Cardiac fibroblast (primary cell): Measurements from ENCODE around the gene TKTL1.
A peak's percentile ranks its signal among the peaks of the same experiment; 100 is the strongest.

Experiments used
- DNase-seq, 2 donors: peaks; one replicate each; pipeline versions ENCODE4 v3.0.0 to v3.0.0-alpha.2; 2010; ENCODE audit warnings: low read depth in 2 of 2
- H3K4me3 ChIP-seq, 2 donors: replicated peaks in 1 of 2; 1 replicate in 1 of 2; 2 replicates in 1 of 2; pipeline ENCODE4 v1.5.1; 2011; ENCODE audit warnings: low read depth in 2 of 2, low read length in 2 of 2, mild to moderate bottlenecking in 2 of 2, moderate library complexity in 1 of 2
- TF ChIP-seq, protein P1 (sequence below): IDR thresholded peaks from one replicate; pipeline ENCODE4 v1.5.1; 2011; ENCODE audit warnings: low read depth, mild to moderate bottlenecking, low read length, inconsistent platforms

Gene TKTL1

DNA sequence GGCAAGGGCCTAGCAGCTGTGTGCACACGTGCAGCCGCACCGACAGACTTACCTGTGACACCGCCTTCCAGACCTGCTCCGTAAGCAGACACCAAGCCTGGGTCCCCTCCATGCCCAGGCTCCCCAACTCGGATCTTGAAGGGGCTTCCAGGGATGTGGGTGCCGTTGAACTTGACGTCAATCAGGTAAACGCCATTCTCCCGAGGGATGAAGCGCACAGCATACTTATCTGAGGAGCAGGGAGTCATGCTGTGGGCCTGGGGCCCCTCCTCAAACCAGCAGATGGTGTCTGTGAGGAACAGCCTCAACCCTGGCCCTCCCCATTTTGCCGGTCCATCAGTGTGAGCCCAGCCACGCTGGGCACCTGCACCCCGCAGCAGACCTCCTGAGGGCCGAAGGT, 54.4 kb downstream of the TKTL1 start:
- no peak overlapping the region for H3K4me3 ChIP-seq
- no peak for DNase-seq
- TF ChIP-seq, protein P1, sequence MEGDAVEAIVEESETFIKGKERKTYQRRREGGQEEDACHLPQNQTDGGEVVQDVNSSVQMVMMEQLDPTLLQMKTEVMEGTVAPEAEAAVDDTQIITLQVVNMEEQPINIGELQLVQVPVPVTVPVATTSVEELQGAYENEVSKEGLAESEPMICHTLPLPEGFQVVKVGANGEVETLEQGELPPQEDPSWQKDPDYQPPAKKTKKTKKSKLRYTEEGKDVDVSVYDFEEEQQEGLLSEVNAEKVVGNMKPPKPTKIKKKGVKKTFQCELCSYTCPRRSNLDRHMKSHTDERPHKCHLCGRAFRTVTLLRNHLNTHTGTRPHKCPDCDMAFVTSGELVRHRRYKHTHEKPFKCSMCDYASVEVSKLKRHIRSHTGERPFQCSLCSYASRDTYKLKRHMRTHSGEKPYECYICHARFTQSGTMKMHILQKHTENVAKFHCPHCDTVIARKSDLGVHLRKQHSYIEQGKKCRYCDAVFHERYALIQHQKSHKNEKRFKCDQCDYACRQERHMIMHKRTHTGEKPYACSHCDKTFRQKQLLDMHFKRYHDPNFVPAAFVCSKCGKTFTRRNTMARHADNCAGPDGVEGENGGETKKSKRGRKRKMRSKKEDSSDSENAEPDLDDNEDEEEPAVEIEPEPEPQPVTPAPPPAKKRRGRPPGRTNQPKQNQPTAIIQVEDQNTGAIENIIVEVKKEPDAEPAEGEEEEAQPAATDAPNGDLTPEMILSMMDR, result no peak

DNA sequence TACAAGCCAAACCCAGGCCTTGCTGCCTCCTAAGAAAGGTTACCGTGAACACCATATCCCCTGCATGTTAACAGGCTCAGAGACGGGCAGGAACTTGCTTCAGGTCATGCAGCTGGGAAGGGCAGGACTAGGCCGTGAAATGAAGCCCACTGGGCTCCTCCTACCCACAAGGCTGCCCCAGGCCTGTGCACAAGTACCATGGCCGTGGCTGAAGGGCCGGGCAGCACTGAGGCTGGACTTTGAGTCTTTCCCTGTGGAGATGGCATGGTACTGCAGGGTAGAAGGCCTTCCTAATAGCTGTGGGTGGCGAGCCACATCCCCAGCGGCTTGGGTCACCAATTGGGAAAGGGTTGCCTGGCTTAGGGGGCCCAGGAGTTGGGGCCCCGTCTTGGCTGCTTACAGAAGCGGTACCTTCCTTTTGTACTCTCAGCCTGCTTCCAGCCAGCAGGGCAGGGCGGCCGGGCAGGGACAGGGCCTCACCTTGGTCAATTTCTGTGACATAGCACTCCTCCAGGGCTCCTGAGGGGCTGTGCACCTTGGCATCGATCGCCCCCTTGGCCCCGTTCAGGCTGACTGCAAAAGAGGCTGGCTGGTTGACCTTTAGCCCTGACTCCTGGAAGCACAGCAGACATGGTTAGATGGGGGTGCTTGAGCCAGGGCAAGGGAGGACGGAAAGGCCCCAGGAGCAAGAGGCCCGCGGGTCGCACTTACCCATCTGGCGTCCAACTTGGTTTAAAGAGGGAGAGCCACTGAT, 55.0 kb downstream of the TKTL1 start:
- no peak overlapping the region for H3K4me3 ChIP-seq

DNA sequence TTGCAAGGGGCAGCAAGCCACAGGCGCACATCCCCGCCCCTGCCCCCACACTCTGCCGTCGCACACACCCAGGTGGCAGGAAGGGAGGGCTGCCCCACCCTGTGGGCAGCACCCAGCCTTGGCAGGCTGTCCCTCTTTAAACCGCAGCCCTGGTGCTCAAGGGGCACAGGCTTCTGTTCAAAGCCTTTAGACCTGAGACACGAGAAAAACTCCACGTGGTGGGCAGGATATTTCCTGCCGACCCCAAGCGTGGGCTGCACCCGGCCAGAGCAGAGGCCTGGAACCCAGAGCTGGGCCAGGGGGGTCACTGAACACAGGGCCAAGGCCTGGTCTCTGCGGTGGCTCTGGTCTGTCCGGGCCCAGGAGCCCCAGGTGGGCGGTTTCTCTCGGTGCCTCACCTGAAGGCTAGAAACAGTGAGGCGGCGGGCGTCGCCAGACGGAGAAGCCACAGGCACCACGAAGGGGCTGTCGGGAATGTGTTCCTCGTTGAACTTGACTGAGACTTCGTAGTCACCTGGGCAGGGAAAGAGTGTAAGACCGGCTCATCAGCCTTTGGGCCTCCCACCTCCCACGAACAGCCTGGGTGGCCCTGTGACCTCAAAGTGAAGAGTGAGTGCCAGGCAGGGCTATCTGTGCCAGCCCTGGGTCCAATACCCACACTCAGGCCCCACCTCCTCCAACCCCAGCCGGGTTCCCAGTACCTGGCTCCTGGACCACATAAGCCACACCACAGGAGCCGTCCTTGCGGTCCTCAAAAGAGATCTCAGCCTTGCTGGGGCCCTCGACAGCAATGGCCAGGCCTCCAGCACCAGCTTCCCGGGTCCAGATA, 55.8 kb downstream of the TKTL1 start:
- TF ChIP-seq, protein P1, result no peak
- H3K4me3 ChIP-seq, result no peak overlapping the region
- peak; percentile 0 to 2 for DNase-seq

More for the DNA sequence above, 55.0 kb downstream of the TKTL1 start:
- DNase-seq, result peak; percentile 1 to 9
- TF ChIP-seq, protein P1, result no peak

DNA sequence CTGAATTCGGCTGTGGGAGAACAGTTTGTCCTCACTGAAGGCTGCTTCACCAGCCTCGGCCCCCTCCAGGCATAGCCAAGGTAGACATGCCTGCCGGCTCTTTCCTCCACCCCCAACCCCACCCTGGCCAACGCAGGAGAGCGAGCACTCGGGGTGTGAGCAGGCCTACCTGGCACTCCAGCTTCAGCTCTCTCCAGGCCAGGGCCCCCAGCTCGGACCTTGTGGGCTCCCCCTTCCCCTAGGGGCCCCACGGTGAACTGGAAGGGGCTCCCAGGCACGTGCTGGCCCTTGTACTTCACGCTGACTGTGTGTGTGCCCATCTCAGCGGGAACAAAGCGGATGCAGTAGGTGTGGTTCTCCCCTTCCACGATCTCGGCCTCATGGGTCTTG, 56.4 kb downstream of the TKTL1 start:
- DNase-seq, result peak in 1 of 2 donors; percentile 7
- no peak overlapping the region for H3K4me3 ChIP-seq
- TF ChIP-seq, protein P1, result no peak

DNA sequence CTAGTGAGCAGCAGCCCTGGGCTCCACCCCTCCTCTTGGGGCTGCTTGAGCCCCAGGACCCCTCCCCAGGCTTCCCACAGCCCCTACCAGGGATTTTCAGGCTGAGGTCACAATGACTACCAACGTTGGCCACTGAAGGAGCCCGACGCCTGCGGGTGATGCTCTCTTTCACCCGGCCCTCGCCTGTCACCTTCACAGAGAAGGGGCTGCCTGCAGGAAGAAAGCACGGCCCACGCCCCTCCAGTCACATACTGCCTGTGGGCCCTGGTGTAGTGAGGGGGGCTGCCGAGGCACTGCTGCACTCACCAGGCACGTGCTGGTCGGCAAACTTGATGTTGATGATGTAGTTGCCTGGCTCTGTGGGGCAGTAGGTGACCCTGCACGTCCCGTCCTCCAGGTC, 56.9 kb downstream of the TKTL1 start:
- no peak overlapping the region for H3K4me3 ChIP-seq
- TF ChIP-seq, protein P1, result no peak
- peak in 1 of 2 donors; percentile 0 for DNase-seq

DNA sequence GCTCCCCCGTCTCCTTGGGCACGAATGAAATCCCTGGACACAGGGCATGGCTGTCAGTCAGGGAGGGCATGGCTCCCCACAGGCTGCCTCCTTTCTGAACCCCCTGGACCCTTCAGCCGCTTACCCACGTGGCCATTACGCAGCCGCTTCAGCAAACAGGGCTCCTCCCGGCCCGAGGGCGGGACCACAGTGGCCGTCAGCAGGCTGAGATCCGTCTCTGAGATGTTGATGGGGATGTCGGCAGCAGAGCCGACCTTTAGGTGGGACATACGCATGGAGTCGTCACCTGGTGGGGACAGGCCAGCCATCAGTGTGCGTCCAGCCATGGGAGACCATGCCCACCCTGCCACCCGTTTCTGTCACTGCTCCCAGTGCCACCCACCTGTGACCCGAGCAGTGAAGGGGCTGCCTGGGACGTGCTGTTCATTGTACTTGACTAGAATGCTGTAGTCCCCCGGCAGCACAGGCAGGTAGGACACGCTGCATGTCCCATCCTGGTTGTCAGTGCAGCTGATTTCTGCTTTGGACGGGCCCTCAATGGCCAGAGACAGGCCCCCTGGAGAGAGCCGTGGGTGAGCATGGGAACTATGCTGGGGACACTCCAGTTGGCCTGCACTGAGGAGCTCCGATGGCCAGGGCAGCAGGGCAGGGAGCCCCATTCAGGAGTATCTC, 57.7 kb downstream of the TKTL1 start:
- DNase-seq, result peak in 1 of 2 donors; percentile 0
- TF ChIP-seq, protein P1, result no peak
- H3K4me3 ChIP-seq, result no peak overlapping the region
